HG03378 (cell line): Measurements from ENCODE around the gene SIGLEC11.
"Not testable (repeated sequence)": the region's sequence is repeated elsewhere in the genome, so short reads cannot be mapped to it uniquely, and the experiment has no call there.

Experiments
- ATAC-seq: cut with Tn5 transposase; IDR thresholded peaks from one replicate; pipeline ENCODE4 v1.9.1; 2021; ENCODE audit warnings: mild to moderate bottlenecking, moderate library complexity; ENCODE audit not compliant: unreplicated experiment

Gene SIGLEC11

DNA sequence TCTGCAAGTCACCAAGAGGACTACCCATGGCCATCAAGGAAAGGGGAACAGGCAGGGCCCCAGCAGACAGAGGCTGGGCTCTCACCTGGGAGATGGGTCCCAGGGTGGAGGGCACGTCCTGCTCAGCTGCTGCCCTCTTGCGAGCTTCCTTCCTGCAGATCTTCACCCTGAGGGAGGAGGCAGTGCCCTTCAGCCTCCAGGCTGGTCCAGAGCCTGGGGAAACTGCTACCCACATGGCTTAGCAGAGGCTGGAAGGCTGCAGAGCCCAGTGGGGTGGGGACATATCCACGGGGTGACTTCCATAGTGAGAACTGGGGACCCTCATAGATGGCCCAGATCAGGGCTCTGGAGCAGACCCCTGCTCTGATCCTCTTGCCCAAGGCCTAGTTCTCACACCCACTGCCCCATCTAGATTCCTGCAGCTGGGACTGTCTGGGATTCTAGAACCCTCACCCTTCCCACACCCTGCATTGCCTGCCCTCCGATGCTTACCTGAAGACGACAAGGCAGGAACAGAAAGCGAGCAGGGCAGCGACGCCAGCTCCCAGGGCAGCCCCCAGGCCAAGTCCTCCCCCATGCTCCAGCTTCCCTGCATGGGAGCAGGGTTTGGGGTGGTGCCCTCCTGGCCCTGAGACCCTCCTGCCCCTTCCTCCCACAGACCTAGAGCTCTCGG is 9.0 kb downstream of the SIGLEC11 start:
- no peak for ATAC-seq

DNA sequence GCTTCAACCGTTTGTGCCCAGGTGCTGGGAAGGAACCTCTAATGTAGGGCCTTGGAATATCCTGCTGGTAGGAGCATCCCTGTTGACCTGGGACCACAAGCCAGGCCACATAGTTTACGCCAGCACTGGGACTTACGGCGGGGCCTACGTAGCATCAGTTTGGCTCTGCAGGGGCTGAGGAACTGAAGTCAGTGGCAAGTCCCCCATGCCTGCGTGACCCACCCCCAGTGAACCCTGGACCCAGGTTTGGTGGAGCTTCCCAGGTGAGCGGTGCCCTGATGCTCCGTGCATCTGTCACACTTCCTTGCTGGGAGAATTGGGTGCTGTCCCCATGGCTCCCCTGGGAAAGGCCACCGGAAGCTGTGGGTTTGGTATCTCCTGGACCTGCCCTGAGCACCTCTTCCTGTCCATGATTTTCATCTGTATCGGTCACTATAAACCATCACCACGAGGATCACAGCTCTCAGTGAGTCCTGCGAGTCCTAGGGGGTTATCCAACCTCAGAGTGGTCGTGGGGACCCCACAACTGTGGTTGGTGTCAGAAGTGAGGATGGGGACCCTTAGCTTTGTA is 9.9 kb downstream of the SIGLEC11 start:
- no peak for ATAC-seq

DNA sequence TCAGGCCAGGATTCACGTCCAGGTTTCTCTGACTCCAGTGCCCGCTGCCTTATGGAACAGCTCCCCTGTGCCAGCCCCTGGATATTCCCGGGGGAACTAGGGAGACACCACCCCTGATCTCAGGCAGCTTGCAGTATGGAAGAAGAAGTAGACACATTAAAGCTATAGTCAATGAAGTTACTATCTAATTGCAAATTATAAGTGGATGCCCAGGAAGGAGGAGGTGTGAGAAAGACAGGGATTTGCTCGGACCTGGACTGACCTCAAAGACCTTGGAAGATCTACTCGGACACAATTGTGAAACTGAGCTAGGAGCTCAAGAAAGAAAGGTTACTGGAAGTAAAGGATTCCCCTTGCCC is 10.4 kb downstream of the SIGLEC11 start:
- no peak for ATAC-seq

DNA sequence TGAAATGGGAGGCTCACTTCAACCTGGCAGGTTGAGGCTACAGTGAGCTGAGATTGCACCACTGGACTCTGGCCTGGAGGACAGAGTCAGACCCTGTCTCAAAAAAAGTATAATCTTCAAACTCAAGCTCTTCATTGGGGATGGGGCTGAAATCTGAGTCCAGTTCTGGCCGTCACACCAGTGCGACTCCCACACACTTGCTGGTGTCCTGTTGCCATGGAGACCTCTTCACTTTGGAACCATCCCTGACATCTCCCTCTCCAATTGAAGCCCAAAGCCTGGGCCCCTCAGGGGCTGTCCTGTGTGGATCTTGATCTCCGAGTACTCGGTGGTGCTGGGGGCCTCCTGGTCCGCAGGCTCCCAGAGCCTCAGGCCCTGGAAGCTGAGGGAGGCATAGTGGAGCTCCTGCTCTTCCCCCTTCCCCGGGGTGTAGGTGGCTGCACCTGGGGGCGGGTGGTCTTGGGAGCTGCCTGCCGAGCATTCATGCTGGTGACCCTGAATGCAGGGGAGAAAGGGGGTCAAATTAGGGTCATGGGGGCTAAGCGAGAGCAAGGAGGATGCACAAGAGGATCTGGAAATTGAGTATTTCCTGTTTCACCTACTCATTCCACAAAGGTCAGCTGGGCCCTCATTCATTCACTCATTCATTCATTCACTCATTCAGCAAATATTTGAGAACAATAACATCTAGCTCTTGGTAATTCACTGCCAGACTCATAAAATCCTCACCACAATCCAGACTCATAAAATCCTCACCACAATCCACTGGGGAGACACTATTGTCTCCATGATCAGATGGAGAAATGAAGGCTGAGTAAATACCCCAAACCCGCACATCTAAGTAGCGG is 11.0 kb downstream of the SIGLEC11 start:
- no peak for ATAC-seq

DNA sequence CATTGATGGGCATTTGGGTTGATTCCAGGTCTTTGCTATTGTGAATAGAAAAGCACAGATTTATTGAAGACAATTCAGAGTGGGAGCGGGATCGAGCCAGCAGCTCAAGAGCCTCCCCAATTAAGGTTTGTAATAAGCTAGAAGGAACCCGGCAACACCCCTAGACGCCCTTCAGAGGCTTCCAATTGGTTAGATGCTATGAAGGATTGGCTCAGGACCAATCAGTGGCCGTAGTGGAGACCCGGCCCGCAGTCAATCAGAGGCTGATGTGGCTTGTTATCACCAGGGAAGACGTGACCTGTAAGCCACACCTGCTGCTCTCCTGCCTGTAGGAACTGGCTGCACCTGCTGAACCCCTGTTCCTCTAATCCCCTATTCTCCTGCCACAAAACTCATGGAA is 14.6 kb downstream of the SIGLEC11 start:
- no peak for ATAC-seq

DNA sequence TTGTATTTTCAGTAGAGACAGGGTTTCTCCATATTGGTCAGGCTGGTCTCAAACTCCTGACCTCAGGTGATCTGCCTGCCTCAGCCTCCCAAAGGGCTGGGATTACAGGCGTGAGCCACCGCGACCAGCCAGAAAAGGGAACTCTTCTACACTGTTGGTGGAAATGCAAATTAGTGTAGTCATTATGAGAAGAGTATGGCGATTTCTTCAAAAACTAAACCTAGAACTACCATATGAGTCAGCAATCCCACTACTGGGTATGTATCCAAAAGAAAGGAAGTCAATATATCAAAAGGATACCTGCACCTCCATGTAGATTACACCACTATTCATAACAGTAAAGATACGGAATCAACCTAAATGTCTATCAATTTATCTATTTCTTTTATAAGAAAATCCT is 16.4 kb downstream of the SIGLEC11 start:
- not testable (repeated sequence) for ATAC-seq

DNA sequence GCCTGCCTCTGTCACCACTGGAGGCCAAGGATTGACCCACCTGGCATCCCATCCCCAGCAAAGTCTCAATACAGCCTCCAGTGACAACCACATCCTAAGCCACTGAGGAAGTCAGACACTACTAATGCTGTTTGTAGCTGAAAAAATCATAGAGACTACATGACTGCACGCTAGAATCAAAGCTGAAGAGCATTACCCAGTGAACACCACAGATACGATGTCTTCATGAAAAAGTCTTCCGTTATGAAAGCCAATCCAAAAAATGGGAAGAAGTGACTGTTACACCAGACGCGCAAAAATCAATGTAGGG is 20.5 kb downstream of the SIGLEC11 start:
- no peak for ATAC-seq

DNA sequence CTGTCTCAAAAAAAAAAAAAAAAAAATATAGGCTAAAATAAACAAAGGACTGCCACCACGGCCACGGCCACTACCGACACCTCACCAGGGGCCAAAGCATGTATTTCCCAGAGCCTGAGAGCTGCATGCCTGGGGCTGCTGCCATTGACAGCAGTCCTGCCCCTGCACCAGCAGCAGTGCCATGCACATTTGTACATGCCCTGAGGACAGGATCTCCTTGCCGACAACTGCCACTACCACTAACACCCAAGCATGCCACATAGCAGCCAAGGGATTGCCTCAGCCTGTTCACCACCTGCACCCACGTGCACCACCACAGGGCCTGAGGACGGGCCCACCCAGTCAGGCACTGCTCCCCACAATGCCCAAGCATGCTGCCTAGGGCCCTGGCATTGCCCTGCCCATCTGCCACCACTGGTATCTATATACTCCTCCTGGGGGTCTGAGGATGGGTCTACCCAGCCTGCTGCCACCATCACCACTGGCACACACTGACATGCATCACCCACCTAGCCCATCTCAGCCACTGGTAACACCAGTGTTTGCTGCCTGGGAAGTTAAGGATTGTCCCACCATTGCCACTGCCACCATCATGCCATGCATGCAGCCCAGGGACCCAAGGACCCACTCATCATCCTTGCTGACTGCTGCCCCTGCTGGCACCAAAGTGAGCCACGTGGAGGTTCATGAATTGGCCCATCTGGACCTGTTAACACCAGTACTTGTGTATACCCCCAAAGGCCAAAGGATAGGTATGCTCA is 21.1 kb downstream of the SIGLEC11 start:
- ATAC-seq = no peak

DNA sequence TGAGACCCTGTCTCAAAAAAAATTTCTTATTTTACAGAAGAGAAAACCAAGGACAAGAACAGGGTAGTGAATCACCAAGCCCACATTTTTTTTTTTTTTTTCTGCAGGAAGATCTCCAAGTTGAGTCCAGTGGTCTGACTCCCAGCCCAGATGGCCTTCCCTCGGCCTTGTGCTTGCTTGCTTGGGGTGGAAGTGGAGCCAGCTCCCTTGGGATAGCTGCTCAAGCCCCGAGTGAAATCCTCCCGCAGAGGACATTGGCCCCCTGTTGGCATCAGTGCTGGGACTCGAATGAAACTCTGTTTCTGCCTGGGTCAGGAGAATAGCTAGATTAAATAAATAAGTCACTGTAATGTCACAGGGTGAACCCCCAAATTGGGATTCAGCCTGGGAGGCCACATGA is 22.3 kb downstream of the SIGLEC11 start:
- ATAC-seq = no peak

DNA sequence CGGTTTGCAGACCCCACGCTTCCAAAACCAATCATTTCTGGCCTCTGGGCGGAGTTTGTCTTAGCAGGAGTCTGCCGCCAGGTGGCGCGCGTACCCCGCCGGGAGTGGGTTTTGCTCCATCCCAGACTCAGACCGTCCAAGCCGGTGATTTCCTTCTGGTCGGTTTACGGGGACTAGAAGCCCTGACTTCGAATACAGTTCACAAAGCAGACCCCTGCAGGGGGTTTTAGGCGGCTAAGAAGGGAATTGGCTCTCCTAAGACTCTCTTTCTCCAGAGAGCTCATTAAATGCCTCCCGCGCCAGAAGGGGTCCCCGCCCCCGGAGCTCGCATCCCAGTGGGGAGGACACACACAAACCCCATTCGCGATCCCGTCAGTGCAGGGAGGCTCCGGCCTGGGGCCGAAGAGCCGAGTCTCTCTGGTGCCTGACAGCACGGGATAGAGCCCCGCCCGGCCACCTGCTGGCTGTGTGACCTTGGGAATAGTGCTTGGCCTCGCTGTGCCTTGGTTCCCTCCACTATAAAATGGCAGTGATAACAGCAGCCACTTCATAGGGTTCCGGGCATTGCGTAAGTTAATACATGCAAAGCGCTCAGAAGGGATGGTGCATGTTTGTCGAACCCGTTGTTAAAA is 23.1 kb downstream of the SIGLEC11 start:
- ATAC-seq = no peak

DNA sequence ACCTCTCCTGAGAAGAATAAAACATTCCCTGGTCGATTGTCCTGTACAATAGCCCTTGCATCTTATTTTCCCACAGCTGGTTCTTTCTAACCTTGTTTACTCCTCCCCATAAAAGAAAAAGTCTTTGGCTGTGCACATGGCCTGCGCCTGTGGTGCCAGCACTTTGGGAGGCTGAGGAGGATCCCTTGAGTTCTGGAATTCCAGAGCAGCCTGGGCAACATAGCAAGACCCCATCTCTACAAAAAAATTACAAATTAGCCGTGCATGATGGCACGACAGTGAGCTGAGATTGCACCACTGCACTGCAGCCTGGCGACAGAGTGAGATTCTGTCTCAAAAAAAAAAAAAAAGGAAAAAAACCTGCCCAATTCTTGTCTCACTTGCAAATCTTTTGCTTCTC is 24.4 kb downstream of the SIGLEC11 start:
- no peak for ATAC-seq

DNA sequence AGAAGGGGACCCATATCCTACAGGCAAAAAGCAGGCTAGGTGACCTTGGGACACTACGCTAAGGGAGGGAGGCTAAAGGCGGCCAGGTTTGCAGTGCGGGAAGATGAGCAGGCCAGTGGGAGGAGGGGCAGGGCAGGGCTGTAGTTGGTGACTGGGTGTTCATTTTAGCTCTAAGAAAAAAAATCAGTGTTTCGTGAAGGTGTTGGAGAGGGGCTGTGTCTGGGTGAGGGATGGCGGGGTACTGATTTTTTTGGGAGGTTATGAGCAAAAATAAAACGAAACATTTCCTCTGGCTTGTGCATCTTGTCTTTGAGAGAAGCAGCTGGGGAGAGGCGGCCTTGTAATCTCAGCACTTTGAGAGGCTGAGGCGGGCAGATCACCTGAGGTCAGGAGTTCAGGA is 27.3 kb downstream of the SIGLEC11 start:
- no peak for ATAC-seq

DNA sequence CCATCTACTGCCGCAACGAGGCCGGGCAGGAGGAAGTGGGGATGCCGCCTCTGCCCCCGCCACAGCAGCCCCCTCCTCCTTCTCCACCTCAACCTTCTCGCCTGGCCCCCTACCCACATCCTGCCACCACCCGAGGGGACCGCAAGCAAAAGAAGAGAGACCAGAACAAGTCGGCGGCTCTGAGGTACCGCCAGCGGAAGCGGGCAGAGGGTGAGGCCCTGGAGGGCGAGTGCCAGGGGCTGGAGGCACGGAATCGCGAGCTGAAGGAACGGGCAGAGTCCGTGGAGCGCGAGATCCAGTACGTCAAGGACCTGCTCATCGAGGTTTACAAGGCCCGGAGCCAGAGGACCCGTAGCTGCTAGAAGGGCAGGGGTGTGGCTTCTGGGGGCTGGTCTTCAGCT is 28.2 kb downstream of the SIGLEC11 start:
- no peak for ATAC-seq

DNA sequence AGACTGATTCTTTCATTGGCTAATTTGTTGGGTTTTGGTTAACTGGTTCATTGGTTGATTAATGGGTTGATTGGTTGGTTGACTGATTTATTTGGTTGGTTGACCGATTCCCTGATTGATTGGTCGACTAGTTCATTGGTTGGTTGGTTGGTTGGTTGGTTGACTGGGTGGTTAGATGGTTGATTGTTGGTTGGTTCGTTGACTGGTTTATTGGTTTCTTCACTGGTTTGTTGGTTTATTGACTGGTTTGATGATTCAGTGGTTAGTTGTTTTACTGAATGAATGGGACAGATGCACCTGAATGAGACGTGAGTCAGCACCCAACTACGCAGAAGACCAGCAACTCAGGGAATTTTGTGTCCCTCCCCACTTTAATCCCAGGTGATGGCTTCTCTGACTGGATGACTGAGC is 28.9 kb downstream of the SIGLEC11 start:
- ATAC-seq = no peak

DNA sequence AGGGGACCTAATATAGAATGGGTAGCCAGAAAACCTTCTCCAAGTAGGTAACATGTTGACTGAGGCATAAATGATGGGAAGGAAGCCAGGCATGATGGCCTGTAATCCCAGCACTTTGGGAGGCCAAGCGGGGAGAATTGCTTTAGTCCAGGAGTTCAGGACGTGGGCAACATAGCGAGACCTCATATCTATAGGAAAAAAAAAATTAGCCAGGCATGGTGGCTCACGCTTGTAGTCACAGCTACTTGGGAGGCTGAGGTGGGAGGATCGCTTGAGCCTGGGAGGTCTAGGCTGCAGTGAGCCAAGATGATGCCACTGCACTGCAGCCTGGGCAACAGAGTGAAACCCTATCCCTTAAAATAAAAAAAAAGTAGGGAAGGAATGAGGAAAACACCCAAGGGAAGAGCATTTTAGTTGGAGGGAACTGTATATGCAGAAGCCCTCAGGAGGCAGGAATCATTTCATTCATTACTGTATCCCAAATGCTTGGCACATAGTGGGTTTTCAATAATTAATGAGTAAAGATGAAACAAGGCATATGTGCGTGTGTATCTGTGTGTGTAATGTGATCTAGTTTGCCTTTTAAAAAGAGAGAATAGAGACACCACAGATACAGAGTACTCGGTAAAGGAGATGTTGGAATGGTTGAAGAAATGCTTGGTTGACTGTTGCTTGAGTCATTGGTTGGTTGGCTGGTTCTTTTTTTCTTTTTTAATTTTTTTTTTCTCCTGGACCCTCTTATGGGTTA is 29.5 kb downstream of the SIGLEC11 start:
- ATAC-seq = no peak

DNA sequence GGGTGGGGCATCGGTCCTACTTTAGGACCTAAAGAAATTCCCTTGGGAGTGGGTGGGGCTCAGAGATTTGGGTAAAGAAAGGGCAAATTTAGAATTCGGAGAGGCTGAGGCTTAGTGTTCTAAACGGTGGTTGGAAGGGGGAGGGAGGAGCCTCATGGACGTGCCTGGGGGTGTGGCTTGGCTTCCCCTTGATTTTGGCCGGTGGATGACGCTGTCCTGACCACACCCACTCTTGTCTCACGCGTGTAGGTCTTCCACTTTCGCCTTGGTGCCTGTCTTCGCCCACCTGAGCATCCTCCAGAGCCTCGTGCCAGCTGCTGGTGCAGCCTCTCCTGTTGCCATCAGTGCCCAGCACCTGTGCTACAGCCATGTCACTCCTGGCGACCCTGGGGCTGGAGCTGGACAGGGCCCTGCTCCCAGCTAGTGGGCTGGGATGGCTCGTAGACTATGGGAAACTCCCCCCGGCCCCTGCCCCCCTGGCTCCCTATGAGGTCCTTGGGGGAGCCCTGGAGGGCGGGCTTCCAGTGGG is 30.4 kb downstream of the SIGLEC11 start:
- no peak for ATAC-seq

DNA sequence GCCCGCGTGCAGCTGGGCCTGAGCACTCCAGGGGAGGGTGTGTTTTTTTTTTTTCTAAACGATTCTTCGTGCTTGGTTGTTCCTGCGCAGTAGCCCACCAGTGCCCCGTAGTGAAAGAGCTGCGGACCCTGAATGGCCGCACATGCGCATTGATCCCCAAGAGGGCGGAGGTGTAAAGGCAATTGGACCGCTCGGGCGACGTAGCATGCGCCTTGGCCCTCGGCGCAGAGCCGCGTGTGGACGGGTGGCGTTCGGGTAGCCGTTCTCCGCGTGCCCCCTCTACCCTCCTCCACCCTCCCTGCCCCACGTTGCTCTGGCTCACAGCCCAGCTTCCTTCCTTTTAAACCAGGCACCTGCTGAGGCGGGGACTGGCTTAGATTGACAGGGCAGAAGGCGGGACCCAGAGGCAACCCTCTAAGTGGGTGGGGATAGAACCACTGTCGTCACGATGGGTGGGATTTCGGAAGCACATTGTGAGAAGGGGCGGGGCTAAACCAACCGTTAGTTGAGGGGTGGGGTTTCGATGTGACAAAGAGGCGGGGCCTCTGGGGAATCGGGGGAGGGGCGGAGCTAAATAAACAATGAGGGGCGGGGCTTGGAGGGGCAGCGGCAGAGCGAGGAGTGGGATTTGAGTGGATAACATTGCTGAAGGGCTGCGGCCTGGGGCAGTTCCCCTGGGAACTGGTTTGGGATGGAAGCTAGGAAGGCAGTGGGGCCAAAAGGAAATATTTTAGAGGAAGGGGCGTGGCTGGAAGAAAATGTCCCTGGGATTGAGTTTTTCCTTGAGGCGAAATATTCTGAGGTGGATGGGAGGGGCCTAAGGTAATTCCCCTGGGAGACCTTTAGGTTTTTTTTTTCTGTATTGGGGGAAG is 31.1 kb downstream of the SIGLEC11 start:
- peak; percentile 60 for ATAC-seq

DNA sequence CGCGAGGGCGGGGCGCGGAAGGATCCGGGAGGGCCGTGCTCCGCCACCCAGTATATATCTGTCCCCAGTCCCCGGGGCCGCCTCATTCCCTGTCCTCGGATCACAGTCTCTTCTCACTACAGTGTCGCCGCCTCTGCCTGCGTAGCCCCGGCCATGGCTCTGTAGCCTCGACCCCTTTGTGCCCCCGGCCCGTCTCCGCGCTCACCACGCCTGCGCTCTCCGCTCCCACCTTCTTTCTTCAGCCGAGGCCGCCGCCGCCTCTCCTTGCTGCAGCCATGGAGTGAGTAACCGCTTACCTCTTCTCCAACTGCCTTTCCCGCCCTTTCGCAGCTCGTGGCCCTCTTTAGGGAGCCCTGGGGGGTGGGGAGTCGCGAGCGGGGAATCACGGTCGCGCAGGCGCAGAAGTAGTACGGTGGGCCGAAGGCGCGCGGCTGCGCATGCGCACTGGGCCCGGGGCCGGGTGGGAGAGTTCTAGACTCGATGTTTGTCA is 31.8 kb downstream of the SIGLEC11 start, which contains the start of the genes ATF5 and NUP62:
Gene ATF5, plus strand, starts transcription at position 85 of the 490 bp plus-strand sequence. CDS start 1,646 bp downstream, outside the sequence.
Gene NUP62, minus strand, starts transcription at position 384 of the 490 bp plus-strand sequence. CDS start 19,697 bp downstream, outside the sequence.
- peak; percentile 44 for ATAC-seq
